ENCODE data around the gene SSU72.

DNA sequence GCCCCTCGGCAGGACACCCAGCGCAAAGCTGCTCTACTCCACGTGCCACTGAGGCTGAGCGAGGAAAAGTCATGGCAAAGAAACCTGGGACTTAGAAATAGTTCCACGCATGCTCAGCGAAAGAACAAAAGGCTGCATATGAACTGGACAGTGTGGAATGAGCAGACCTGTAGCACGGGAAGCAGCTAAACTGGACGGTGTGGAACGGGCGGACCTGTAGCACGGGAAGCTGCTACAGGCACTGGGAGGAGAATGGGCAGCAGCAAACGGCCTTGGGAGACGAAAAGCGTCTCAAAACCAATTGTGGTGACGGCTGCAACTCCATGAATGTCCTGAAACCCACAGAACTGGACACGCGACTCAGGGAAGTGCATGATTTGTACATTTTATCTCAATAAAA, 15.6 kb downstream of the SSU72 start:
- TF ChIP-seq, protein P1, sequence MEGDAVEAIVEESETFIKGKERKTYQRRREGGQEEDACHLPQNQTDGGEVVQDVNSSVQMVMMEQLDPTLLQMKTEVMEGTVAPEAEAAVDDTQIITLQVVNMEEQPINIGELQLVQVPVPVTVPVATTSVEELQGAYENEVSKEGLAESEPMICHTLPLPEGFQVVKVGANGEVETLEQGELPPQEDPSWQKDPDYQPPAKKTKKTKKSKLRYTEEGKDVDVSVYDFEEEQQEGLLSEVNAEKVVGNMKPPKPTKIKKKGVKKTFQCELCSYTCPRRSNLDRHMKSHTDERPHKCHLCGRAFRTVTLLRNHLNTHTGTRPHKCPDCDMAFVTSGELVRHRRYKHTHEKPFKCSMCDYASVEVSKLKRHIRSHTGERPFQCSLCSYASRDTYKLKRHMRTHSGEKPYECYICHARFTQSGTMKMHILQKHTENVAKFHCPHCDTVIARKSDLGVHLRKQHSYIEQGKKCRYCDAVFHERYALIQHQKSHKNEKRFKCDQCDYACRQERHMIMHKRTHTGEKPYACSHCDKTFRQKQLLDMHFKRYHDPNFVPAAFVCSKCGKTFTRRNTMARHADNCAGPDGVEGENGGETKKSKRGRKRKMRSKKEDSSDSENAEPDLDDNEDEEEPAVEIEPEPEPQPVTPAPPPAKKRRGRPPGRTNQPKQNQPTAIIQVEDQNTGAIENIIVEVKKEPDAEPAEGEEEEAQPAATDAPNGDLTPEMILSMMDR (IDR thresholded peaks at IDR 0.05; ENCODE audit: poor library complexity, severe bottlenecking) = no peak
- no peak for TF ChIP-seq RAD21 (conservative IDR thresholded peaks at IDR 0.05)
- TF ChIP-seq EZH2 (IDR thresholded peaks at IDR 0.05; ENCODE audit: borderline replicate concordance, insufficient read depth, low read length, poor library complexity, severe bottlenecking) = no peak
- no peak for TF ChIP-seq POLR2AphosphoS5 (IDR thresholded peaks at IDR 0.05)
- no peak for TF ChIP-seq TAF1 (IDR thresholded peaks at IDR 0.05; ENCODE audit: low read depth)

All from neural cell (in vitro differentiated cells).